Erythroblast (primary cell): ENCODE data around the gene CYP27B1.

Experiments used
- GATA1 ChIP-seq: IDR thresholded peaks from 2 replicates; pipeline ENCODE4 v1.6.1; 2011; ENCODE audit warnings: low read depth, mild to moderate bottlenecking, control low read depth, low read length, moderate library complexity
- POLR2A ChIP-seq: IDR thresholded peaks from 2 replicates; pipeline ENCODE4 v1.6.1; 2011; ENCODE audit warnings: mild to moderate bottlenecking, low read length

- TF ChIP-seq POLR2A = no peak
- TF ChIP-seq GATA1 = no peak
Observed at GRCh38 chr12:57813971-57814772, 47.3 kb upstream of the CYP27B1 start.
